Mammary epithelial cell (primary cell): Measurements from ENCODE around the gene NDUFS6.

Source experiments
- CTCF ChIP-seq, 2 donors: IDR thresholded peaks in 1 of 2; conservative IDR thresholded peaks in 1 of 2; 2 replicates each; pipeline ENCODE4 v1.5.1; 2011 to 2012; ENCODE audit warnings: inconsistent platforms in 2 of 2, low read length in 2 of 2, mild to moderate bottlenecking in 2 of 2, control low read depth in 1 of 2, low read depth in 1 of 2; ENCODE audit not compliant: insufficient read depth in 1 of 2; ENCODE audit errors: extremely low read depth in 1 of 2
- EZH2 ChIP-seq: IDR thresholded peaks from 2 replicates; pipeline ENCODE4 v1.6.1; 2012; ENCODE audit warnings: low read length, inconsistent platforms, borderline replicate concordance

- no peak for TF ChIP-seq CTCF (conservative IDR thresholded peaks at IDR 0.05 in 1 of 2, IDR thresholded peaks at IDR 0.05 in 1 of 2; ENCODE audit: extremely low read depth in 1 of 2, insufficient read depth in 1 of 2, low read depth in 1 of 2, low read length in 2 of 2)
- TF ChIP-seq EZH2 = no peak
Measured at GRCh38 chr5:1818784-1819183, 17.6 kb downstream of the NDUFS6 start.
